PC-9 (cell line): ENCODE data around the gene ITPKC.

Experiments used
- CTCF ChIP-seq: fragments of 200-600 bp; sonication (generic); conservative IDR thresholded peaks from 2 replicates; pipeline ENCODE4 v1.6.1; 2017; ENCODE audit warnings: mixed run types, antibody characterized with exemption, mild to moderate bottlenecking, moderate library complexity
- EZH2 ChIP-seq: fragments of 200-600 bp; sonication (generic); IDR thresholded peaks from 2 replicates; pipeline ENCODE4 v1.8.0; 2017; ENCODE audit warnings: antibody characterized with exemption, low read depth

GRCh38 chr19:40709817-40710216 is 7.1 kb upstream of the ITPKC start:
- TF ChIP-seq CTCF (no peak), EZH2 (no peak)
